Endometrial microvascular endothelial cells (primary cell): Measurements from ENCODE around the gene CDC42EP4. TPM values are rescaled to one million over a fixed set of nuclear protein-coding genes. Genes with fewer than 3 reads are reported as not detected.

Source experiments
- in situ Hi-C: cut with HindIII; loops from 2 replicates; pipeline ENCODE4 v1.10.0; 2017; ENCODE audit warnings: low sequenced_read_pairs, low pct_unique_long_range_greater_than_20kb; ENCODE audit errors: inconsistent ontology term
- total RNA-seq: library from RNA; depleted of rRNA; stranded (reverse); fragments of >200 nt; gene quantifications from one replicate; pipeline ENCODE4 v1.2.3, GENCODE V29; 2015; ENCODE audit errors: inconsistent ontology term

CDC42EP4 gene
- total RNA-seq, 1 donor from 2014 or later, result 40.3 TPM

GRCh38 chr17:73234736-73235135 is 77.1 kb downstream of the CDC42EP4 start:
- in situ Hi-C loops, result no loop called here

Other genes starting within 250 kb of the CDC42EP4 start
- 11.8 TPM for gene SLC39A11, start 219.3 kb downstream of the CDC42EP4 start, total RNA-seq
- not detected for gene SSTR2, start 147.0 kb downstream of the CDC42EP4 start, total RNA-seq
- gene COG1, start 118.9 kb downstream of the CDC42EP4 start, total RNA-seq, result 32.5 TPM
- gene CPSF4L, start 50.1 kb downstream of the CDC42EP4 start, total RNA-seq, result not detected